Transverse colon (tissue), 4 donors: ENCODE results near the gene TCF23. TPM values are rescaled to one million over a fixed set of nuclear protein-coding genes. Genes with fewer than 3 reads are reported as not detected.
"Not testable (repeated sequence)": the region's sequence is repeated elsewhere in the genome, so short reads cannot be mapped to it uniquely, and the experiment has no call there.

Source experiments
- DNase-seq: peaks from one replicate; pipeline ENCODE4 v3.0.0-alpha.2; 2019
- H3K27ac ChIP-seq, 4 donors: fragments of 200-600 bp; sonication (generic); 2 replicates each; pipeline ENCODE4 v1.5.1; 2016 to 2018; ENCODE audit warnings: inconsistent platforms in 4 of 4
- H3K27me3 ChIP-seq: fragments of 200-600 bp; sonication (generic); 2 replicates; pipeline ENCODE4 v1.5.1; 2017; ENCODE audit warnings: inconsistent platforms
- H3K36me3 ChIP-seq, 4 donors: fragments of 200-600 bp; sonication (generic); 2 replicates each; pipeline ENCODE4 v1.5.1; 2017 to 2019; ENCODE audit warnings: inconsistent platforms in 4 of 4
- H3K4me1 ChIP-seq, 4 donors: fragments of 200-600 bp; sonication (generic); 2 replicates each; pipeline ENCODE4 v1.5.1; 2017 to 2020; ENCODE audit warnings: inconsistent platforms in 4 of 4
- H3K4me3 ChIP-seq, 4 donors: fragments of 200-600 bp; sonication (generic); 1 replicate in 1 of 4; 2 replicates in 3 of 4; pipeline versions ENCODE4 v1.5.1 to v1.6.1; 2017 to 2019; ENCODE audit warnings: inconsistent platforms in 4 of 4
- H3K9me3 ChIP-seq, 2 donors: fragments of 200-600 bp; sonication (generic); 2 replicates each; pipeline ENCODE4 v1.5.1; 2017 to 2019; ENCODE audit warnings: inconsistent platforms in 2 of 2
- EP300 ChIP-seq: sonication (generic); formaldehyde crosslinking; IDR thresholded peaks from one replicate; pipeline ENCODE4 v1.6.1; 2017; ENCODE audit warnings: antibody characterized with exemption, low read depth
- POLR2A ChIP-seq: fragments of 450-650 bp; IDR thresholded peaks from one replicate; pipeline ENCODE4 v1.6.1; 2016; ENCODE audit warnings: antibody characterized with exemption, mild to moderate bottlenecking, moderate library complexity
- POLR2AphosphoS5 ChIP-seq, 3 donors: sonication (generic); formaldehyde crosslinking; IDR thresholded peaks; one replicate each; pipeline ENCODE4 v1.6.1; 2016; ENCODE audit warnings: antibody characterized with exemption in 3 of 3
- WGBS, 2 donors: methylation state at CpG; one replicate each; pipeline ENCODE4 v1.1.5; 2018; ENCODE audit warnings: low coverage in 1 of 2; 5-methylcytosine and 5-hydroxymethylcytosine counted together
- in situ Hi-C, 4 donors: fragments of 200-750 bp; cut with MboI; loops; one replicate each; pipeline versions ENCODE4 v1.15.0 to v1.15.1; 2017; ENCODE audit warnings: low sequenced_read_pairs in 3 of 4, low pct_ligation_motif_present in 1 of 4, low pct_unique_long_range_greater_than_20kb in 1 of 4
- intact Hi-C: fragments of 100-400 bp; cut with DNase I; formaldehyde crosslinking; loops from one replicate; pipeline ENCODE4 v1.15.1; 2023; ENCODE audit warnings: low total_unique reads
- total RNA-seq, 4 donors: library from RNA; depleted of rRNA; stranded (reverse); fragments of >200 nt; gene quantifications; one replicate each; pipeline ENCODE4 v1.1.0, GENCODE V29; 2016
- TF ChIP-seq, protein P1 (sequence below), 5 experiments: fragments of 200-600 bp in 3 of 5; fragments of 450-650 bp in 2 of 5; sonication (generic) in 3 of 5; IDR thresholded peaks; 1 replicate in 2 of 5; 2 replicates in 3 of 5; pipeline ENCODE4 v1.5.1; 2016 to 2017; ENCODE audit warnings: antibody characterized with exemption in 5 of 5, inconsistent platforms in 3 of 5, mild to moderate bottlenecking in 2 of 5, moderate library complexity in 1 of 5

The TCF23 gene
- total RNA-seq, 4 donors from 2014 or later, result not detected

- TF ChIP-seq, protein P1, sequence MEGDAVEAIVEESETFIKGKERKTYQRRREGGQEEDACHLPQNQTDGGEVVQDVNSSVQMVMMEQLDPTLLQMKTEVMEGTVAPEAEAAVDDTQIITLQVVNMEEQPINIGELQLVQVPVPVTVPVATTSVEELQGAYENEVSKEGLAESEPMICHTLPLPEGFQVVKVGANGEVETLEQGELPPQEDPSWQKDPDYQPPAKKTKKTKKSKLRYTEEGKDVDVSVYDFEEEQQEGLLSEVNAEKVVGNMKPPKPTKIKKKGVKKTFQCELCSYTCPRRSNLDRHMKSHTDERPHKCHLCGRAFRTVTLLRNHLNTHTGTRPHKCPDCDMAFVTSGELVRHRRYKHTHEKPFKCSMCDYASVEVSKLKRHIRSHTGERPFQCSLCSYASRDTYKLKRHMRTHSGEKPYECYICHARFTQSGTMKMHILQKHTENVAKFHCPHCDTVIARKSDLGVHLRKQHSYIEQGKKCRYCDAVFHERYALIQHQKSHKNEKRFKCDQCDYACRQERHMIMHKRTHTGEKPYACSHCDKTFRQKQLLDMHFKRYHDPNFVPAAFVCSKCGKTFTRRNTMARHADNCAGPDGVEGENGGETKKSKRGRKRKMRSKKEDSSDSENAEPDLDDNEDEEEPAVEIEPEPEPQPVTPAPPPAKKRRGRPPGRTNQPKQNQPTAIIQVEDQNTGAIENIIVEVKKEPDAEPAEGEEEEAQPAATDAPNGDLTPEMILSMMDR (IDR thresholded peaks at IDR 0.05), result no peak
- TF ChIP-seq EP300 (no peak), POLR2AphosphoS5 (IDR thresholded peaks at IDR 0.05) (no peak)
- Histone ChIP-seq H3K4me3 (no peak overlapping the region), H3K27ac (no peak overlapping the region), H3K9me3 (no peaks in the 10 kb centered on the region), H3K27me3 (peaks cover 5% of the 10 kb centered on the region), H3K4me1 (no peaks in the 10 kb centered on the region), H3K36me3 (no peaks in the 10 kb centered on the region)
- DNase-seq, result no peak
- 71 to 74% methylated on average over 3 of the region's 3 CpGs for WGBS, 2 donors
- in situ Hi-C loops, result loop anchor here in 2 of 4 donors (10.0 to 25.0 kb wide), 2 partner anchors 106 to 179 kb away; partner anchors contain the start of genes TRIM54 (in 2 of the 2), ATRAID (in 1 of the 2), CAD (in 1 of the 2) and SLC5A6 (in 1 of the 2)
- intact Hi-C loops, result no loop called here
Observed at GRCh38 chr2:27105981-27106380, 42.8 kb upstream of the TCF23 start.

DNA sequence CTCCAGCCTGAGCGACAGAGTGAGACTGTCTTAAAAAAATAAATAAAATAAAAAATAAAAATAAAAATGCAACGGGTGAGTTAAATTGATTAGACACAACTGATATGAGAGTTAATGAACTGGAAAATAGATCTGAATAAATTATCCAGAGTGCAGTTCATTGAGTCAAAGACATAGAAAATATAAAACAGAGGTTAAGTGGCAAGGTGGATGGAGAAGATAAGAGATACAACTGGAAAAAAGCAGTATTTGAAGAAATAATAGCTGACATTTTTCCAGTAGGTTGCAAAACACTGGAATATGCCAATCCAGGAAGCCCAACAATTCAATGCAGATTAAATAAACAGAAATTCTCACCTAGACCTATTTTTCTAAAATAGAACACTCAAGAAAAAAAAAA lies 40.6 kb upstream of the TCF23 start:
- in situ Hi-C loops (loop anchor here in 2 of 4 donors (10.0 to 25.0 kb wide), 2 partner anchors 104 to 177 kb away; partner anchors contain the start of genes TRIM54 (in 2 of the 2), ATRAID (in 1 of the 2), CAD (in 1 of the 2) and SLC5A6 (in 1 of the 2)), intact Hi-C loops (no loop called here)
- WGBS, 2 donors, result 84 to 100% methylated on average over 2 of the region's 2 CpGs
- Histone ChIP-seq H3K4me3 (no peak overlapping the region), H3K9me3 (no peaks in the 10 kb centered on the region), H3K4me1 (no peaks in the 10 kb centered on the region), H3K36me3 (no peaks in the 10 kb centered on the region), H3K27me3 (peaks cover 5% of the 10 kb centered on the region), H3K27ac (no peak overlapping the region)
- no peak for DNase-seq
- TF ChIP-seq POLR2AphosphoS5 (IDR thresholded peaks at IDR 0.05) (no peak), EP300 (no peak)
- TF ChIP-seq, protein P1 (IDR thresholded peaks at IDR 0.05), result no peak

DNA sequence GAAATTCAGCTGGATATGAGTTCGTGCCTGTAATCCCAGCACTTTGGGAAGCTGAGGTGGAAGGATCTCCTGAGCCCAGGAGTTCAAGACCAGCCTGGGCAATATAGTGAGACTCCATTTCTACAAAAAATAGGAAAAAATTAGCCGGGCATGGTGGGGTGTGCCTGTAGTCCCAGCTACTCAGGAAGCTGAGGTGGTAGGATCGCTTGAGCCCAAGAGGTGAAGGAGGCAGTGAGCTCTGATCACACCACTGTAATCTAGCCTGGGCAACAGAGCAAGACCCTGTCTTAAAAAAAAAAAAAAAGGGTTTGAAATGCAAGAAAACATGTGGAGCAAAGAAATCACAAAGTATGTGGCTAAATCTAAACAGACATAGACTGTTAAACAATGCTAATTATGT lies 39.7 kb upstream of the TCF23 start:
- no peak for DNase-seq
- in situ Hi-C loops, result loop anchor here in 2 of 4 donors (10.0 to 25.0 kb wide), 2 partner anchors 103 to 176 kb away; partner anchors contain the start of genes TRIM54 (in 2 of the 2), ATRAID (in 1 of the 2), CAD (in 1 of the 2) and SLC5A6 (in 1 of the 2)
- Histone ChIP-seq H3K4me1 (no peaks in the 10 kb centered on the region), H3K27ac (no peak overlapping the region), H3K27me3 (peaks cover 5% of the 10 kb centered on the region), H3K9me3 (no peaks in the 10 kb centered on the region), H3K36me3 (no peaks in the 10 kb centered on the region), H3K4me3 (no peak overlapping the region)
- intact Hi-C loops, result no loop called here
- 86 to 90% methylated on average over 3 of the region's 3 CpGs for WGBS, 2 donors
- TF ChIP-seq, protein P1 (IDR thresholded peaks at IDR 0.05), result no peak
- TF ChIP-seq POLR2A, result no peak
- no peak for TF ChIP-seq POLR2AphosphoS5 (IDR thresholded peaks at IDR 0.05)
- TF ChIP-seq EP300, result no peak

DNA sequence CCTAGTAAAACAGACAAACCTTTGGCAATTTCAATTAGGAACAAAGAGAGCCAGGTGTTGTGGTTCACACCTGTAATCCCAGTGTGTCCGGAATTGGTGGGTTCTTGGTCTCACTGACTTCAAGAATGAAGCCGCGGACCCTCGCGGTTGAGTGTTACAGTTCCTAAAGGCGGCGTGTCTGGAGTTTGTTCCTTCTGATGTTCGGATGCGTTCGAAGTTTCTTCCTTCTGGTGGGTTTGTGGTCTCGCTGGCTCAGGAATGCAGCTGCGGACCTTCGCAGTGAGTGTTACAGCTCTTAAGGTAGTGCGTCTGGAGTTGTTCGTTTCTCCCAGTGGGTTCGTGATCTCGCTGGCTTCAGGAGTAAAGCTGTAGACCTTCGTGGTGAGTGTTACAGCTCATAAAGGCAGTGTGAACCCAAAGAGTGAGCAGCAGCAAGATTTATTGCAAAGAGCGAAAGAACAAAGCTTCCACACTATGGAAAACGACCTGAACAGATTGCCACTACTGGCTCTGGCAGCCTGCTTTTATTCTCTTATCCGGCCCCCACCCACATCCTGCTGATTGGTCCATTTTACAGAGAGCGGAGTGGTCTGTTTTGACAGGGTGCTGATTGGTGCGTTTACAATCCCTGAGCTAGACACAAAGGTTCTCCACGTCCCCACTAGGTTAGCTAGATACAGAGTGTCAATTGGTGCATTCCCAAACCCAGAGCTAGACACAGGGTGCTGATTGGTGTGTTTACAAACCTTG lies 38.0 kb upstream of the TCF23 start:
- H3K27me3 ChIP-seq, DNase-seq, intact Hi-C loops, H3K4me1 ChIP-seq, H3K27ac ChIP-seq, H3K4me3 ChIP-seq, H3K9me3 ChIP-seq, H3K36me3 ChIP-seq: not testable (repeated sequence)
- in situ Hi-C loops, result loop anchor here in 1 of 4 donors (25.0 kb wide), 1 partner anchor 102 kb away; the partner anchor contains the start of genes ATRAID, CAD and SLC5A6
- 79% methylated on average over 24 of the region's 24 CpGs; no CpG with 5 or more reads in 1 of the 2 donors for WGBS, 2 donors

GRCh38 chr2:27111392-27112078 lies 37.3 kb upstream of the TCF23 start:
- intact Hi-C loops, H3K27me3 ChIP-seq, H3K4me3 ChIP-seq, H3K36me3 ChIP-seq, H3K9me3 ChIP-seq, DNase-seq, H3K27ac ChIP-seq, H3K4me1 ChIP-seq: not testable (repeated sequence)
- in situ Hi-C loops, result loop anchor here in 1 of 4 donors (25.0 kb wide), 1 partner anchor 101 kb away; the partner anchor contains the start of genes ATRAID, CAD and SLC5A6
- WGBS, 2 donors, result 93% methylated on average over 38 of the region's 49 CpGs; no CpG with 5 or more reads in 1 of the 2 donors
